ENCODE data around the gene COX17.

The COX17 gene

DNA sequence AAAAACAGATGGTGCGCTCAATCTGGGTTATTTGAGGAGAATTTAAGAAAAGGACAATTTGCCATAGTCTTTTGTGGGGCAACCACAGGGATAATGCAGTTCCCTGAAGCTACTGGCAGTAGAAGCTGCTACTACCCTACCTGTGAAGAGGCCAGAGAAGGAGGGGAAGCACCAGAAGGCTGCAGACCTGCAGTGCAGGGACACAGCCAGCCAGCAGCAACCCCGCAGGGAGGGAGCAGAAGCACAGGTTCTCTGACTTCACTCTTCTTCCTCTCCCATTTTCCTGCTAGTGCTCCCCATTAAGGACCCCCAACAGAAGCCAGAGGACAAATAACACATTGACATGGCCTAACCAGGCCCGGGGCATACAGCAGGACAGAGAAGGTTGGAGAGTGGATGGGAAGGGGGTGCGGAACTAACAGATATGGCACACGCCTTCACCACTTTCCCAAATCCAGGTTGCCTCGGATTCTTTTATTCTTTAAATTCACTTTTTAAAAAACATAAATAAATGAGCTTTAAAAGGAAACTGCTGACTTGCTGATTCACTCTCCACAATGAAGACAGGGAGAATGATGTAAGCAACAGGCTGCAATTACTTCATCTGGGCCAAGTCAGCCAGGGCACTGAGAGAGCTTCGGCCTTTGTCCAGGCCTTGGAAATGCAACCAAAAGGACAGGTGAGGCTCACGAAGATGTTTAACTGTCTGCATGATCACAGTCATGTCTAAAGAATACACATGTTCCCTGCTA is 46.9 kb downstream of the COX17 start:
- intact Hi-C loops (cut with DNase I) = no loop called here
- no peak for DNase-seq

DNA sequence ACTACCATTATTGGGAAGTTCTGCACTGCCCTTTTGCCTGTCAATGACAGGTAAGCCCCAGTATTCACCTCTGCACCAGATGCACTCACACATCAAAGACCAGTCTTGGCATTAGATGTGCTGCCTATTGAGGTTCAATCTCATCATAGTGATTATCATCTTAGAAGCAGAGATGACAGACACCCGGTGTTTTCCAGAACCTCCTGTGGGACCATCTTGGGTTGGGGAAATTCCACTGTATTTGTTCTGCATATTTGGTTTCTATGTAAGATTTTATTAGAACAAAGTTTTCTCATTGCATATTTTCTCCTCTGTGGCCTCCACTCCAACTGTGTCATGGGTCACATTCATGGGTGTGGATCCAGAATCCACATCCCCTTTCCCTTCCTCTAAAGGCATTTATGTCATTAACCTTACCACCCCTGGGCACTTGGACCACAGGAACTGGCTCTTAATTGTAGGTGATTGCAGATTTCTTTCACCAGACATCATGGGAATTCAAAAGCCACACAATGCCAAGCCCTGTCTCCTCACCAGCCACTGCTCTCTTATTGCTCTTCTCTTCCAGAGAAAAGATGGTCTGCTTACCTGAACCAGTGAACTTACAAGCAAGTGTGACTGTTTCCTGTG is 48.3 kb downstream of the COX17 start:
- intact Hi-C loops (cut with DNase I) = no loop called here
- DNase-seq = no peak

DNA sequence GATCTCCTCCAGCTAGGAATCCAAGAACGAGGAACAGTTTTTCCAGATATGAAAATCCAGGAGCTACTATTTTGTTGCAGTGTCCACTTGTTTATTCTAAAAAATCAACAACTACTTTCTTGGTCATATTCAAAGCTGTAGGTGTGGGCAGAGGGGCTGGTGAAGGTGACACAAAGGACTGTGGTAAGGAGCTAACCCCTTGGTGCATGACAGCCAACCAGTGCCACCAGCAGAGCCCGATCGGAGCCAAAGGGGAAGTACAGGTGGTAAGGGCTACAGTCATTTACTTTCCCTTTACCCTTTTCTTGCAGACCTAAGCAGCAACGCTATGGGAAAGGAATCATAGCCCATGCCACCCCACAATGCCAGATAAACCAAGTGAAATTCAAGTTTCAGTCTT is 48.8 kb downstream of the COX17 start:
- DNase-seq = no peak
- intact Hi-C loops (cut with DNase I) = no loop called here

DNA sequence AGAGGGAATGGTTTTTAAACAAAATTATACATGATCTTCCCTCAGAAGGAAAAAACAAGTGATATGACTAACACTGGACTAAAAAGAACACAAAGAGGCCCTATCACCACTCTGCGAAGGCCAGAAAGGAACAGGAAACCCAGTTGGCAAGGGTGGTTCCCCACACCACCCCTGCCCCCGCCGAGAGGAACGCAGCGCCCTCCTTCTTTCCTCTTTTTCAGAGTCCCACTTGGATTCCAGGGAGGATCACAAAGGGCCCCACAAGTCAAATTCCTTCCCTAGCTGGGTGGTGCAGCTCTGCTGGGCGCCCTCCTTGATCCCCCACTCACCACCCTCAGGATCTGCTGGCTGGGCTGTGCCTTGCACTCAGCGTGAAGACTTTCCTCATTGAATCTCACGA is 49.7 kb downstream of the COX17 start:
- DNase-seq = peak in 12 of 42 donors; percentile 8 to 53 (median 24)
- intact Hi-C loops (cut with DNase I) = no loop called here

DNA sequence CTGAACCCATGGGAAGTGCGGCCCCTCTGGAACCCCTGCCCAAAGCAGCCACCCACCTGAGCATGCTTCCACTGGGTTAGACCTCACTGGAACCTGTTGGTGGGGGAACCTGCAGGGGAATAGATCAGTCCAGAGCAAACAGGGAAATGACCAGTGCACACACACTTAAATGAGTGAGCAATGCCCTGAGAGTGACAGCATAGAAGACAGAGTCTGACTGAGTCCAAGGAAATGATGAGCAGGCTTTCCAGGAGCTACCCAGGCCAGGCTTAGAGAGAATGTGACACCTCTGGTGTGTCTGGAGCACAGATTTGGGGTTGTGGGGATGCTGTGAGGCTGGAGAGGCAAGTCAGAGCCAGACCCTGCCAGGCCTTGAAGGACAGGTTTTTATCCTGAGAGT is 51.0 kb downstream of the COX17 start:
- DNase-seq = no peak
- intact Hi-C loops (cut with DNase I) = no loop called here

DNA sequence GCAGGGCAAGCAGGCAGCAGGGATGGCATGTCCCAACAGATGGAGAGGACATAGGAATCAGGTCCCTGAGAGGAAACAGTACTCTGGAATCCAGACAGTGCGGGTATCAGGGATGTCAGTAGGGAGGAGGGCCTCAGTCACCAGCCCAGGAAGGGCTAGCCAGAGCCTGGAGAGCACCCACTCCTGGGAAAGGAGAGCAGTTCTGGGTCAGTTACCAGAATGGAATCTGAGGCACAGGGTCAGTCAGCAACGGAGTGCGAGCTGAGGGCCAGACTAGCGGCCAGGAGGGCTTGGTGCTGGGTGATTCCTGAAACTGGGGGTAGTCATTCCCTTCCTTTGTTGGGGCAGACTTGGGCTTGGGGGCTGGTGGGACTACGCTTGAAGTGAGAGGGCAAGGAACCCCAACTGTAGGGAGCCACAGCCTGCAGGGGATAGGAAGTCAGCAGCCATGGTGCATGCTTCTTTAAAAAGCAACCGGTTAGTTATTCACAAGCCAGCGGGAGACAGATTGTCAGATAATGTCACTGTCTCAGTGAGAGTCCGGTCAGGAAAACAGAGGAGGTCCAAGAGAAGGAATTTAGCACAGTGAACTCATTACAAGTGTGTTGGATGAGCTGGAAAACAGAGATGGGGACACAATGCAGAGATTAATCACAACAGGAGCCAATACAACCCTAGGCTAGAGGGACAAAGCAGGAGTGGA is 51.6 kb downstream of the COX17 start:
- DNase-seq = no peak
- intact Hi-C loops (cut with DNase I) = no loop called here

DNA sequence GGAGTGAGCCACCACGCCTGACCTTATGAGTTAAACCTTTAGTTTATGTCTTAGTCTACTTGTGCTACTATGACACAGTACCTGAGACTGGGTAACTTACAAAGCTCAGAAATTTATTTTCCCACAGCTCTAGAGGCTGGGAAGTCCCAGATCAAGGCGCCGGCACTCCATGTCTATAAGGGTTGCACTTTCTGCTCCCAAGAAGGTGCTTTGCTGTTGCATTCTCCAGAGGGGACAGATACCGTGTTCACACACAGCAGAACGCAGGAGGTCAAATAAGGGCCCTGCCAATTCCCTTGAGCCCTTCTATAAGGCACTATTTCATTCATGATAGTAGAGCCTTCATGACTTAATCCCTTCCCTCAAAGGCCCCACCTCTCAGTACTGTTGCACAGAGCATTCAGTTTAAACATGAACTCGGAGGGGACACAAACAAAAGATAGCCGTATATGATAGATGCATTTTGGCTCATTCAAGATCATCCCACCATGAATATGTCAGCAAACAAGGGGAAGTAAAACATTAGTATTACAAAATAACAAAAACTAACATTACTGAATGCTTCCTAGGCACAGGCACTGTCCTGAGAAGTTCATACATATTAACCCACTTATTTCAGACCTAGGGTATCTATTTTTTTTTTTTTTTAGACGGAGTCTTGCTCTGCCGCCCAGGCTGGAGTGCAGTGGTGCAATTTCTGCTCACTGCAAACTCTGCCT is 53.0 kb downstream of the COX17 start:
- intact Hi-C loops (cut with DNase I) = no loop called here
- DNase-seq = no peak

DNA sequence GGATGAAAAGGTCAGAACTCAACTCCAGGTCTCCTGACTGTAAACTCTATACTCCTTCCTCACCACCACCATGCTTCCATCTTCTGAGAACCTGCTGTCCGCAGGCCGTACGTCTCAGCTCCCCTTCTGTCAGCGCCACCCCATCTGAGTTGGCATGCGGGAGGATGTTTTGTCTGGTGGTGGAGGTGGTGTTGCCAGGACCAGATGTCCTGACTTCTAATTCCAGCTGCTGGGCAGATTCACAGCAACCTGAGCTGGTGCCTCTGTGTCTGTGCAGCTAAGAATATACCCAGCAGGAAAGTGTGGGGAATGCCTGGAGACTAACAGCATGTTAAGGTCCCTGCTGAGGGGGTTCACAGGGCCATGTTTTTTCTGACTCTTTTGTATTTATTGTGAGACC is 56.3 kb downstream of the COX17 start:
- no peak for DNase-seq
- intact Hi-C loops (cut with DNase I) = no loop called here
